Astrocyte (in vitro differentiated cells and primary cell): Measurements from ENCODE around the gene DCDC1. TPM values are rescaled to one million over a fixed set of nuclear protein-coding genes. Genes with fewer than 3 reads are reported as not detected.

Source experiments
- DNase-seq: peaks from one replicate; pipeline ENCODE4 v3.0.0-alpha.2; 2010; ENCODE audit warnings: low read depth
- FAIRE-seq: peaks from 2 replicates; lab custom pipeline; 2011; peaks lifted over from hg19 to GRCh38; lab: Jason Lieb, UNC
- H2AFZ ChIP-seq: 2 replicates; pipeline ENCODE4 v1.6.0; 2012; ENCODE audit warnings: low read depth, low read length, inconsistent platforms
- H3K27ac ChIP-seq: 2 replicates; pipeline ENCODE4 v1.5.1; 2011; ENCODE audit warnings: low read depth, low read length, inconsistent platforms
- H3K27me3 ChIP-seq: 2 replicates; pipeline ENCODE4 v1.6.0; 2011; ENCODE audit warnings: low read length, inconsistent platforms; ENCODE audit not compliant: insufficient read depth
- H3K36me3 ChIP-seq: 2 replicates; pipeline ENCODE4 v1.5.1; 2011; ENCODE audit warnings: low read length, inconsistent platforms; ENCODE audit not compliant: insufficient read depth
- H3K4me1 ChIP-seq: 2 replicates; pipeline ENCODE4 v1.5.1; 2011; ENCODE audit warnings: low read length, inconsistent platforms; ENCODE audit not compliant: insufficient read depth
- H3K4me2 ChIP-seq: 2 replicates; pipeline ENCODE4 v1.6.0; 2012; ENCODE audit warnings: low read length, inconsistent platforms
- H3K4me3 ChIP-seq: 2 replicates; pipeline ENCODE4 v1.5.1; 2011; ENCODE audit warnings: low read depth, mild to moderate bottlenecking, low read length, inconsistent platforms; ENCODE audit not compliant: insufficient read depth
- H3K79me2 ChIP-seq: 2 replicates; pipeline ENCODE4 v1.6.0; 2012; ENCODE audit warnings: mild to moderate bottlenecking, low read length, inconsistent platforms; ENCODE audit not compliant: insufficient read depth
- H3K9ac ChIP-seq: 2 replicates; pipeline ENCODE4 v1.6.0; 2012; ENCODE audit warnings: mild to moderate bottlenecking, low read length, inconsistent platforms
- H3K9me3 ChIP-seq: 2 replicates; pipeline ENCODE4 v1.5.1; 2012; ENCODE audit warnings: low read depth, mild to moderate bottlenecking, low read length, inconsistent platforms; ENCODE audit not compliant: insufficient read depth
- H4K20me1 ChIP-seq: 2 replicates; pipeline ENCODE4 v1.6.0; 2012; ENCODE audit warnings: low read length, inconsistent platforms; ENCODE audit not compliant: insufficient read depth
- H3K27ac Mint-ChIP-seq: one replicate; pipeline ENCODE4 v1.8.0; 2021; ENCODE audit warnings: mild to moderate bottlenecking, mixed read lengths; ENCODE audit not compliant: unreplicated experiment
- H3K27me3 Mint-ChIP-seq: one replicate; pipeline ENCODE4 v1.8.0; 2021; ENCODE audit warnings: low read depth, mixed read lengths; ENCODE audit not compliant: unreplicated experiment
- H3K36me3 Mint-ChIP-seq: one replicate; pipeline ENCODE4 v1.8.0; 2021; ENCODE audit warnings: low read depth, mixed read lengths; ENCODE audit not compliant: unreplicated experiment
- H3K4me1 Mint-ChIP-seq: one replicate; pipeline ENCODE4 v1.8.0; 2021; ENCODE audit warnings: low read depth, mixed read lengths; ENCODE audit not compliant: unreplicated experiment
- H3K4me3 Mint-ChIP-seq: one replicate; pipeline ENCODE4 v1.8.0; 2021; ENCODE audit warnings: mild to moderate bottlenecking, moderate library complexity, mixed read lengths; ENCODE audit not compliant: unreplicated experiment
- H3K9me3 Mint-ChIP-seq: one replicate; pipeline ENCODE4 v1.8.0; 2021; ENCODE audit warnings: mild to moderate bottlenecking, mixed read lengths; ENCODE audit not compliant: unreplicated experiment
- CTCF ChIP-seq: IDR thresholded peaks from 2 replicates; pipeline ENCODE4 v1.5.1; 2011; ENCODE audit warnings: low read depth, mild to moderate bottlenecking, inconsistent platforms, low read length, moderate library complexity; ENCODE audit not compliant: insufficient read depth
- EZH2 ChIP-seq: IDR thresholded peaks from 2 replicates; pipeline ENCODE4 v1.6.1; 2012; ENCODE audit warnings: mild to moderate bottlenecking, low read length, inconsistent platforms; ENCODE audit not compliant: insufficient read depth
- total RNA-seq: library from RNA; stranded (reverse); gene quantifications from 2 replicates; pipeline ENCODE4 v1.2.1, GENCODE V29; 2021

DCDC1 gene
- total RNA-seq, 1 donor from 2014 or later, result 1.4 TPM

GRCh38 chr11:31328697-31329096 lies 40.8 kb downstream of the DCDC1 start:
- H3K9me3 ChIP-seq, result no peaks in the 10 kb centered on the region
- no peaks in the 10 kb centered on the region for H3K79me2 ChIP-seq
- H3K4me1 ChIP-seq, result no peaks in the 10 kb centered on the region
- H3K4me2 ChIP-seq, result no peak overlapping the region
- no peak overlapping the region for H2AFZ ChIP-seq
- Mint-ChIP-seq H3K4me3 (no peak overlapping the region), H3K27me3 (no peaks in the 10 kb centered on the region), H3K27ac (no peak overlapping the region), H3K36me3 (peaks cover 2% of the 10 kb centered on the region), H3K4me1 (peaks cover 6% of the 10 kb centered on the region), H3K9me3 (peaks cover 10% of the 10 kb centered on the region)
- no peaks in the 10 kb centered on the region for H3K27me3 ChIP-seq
- no peak overlapping the region for H3K27ac ChIP-seq
- TF ChIP-seq EZH2, result no peak
- no peak for TF ChIP-seq CTCF
- H3K36me3 ChIP-seq, result no peaks in the 10 kb centered on the region
- DNase-seq (no peak), FAIRE-seq (no peak)
- no peaks in the 10 kb centered on the region for H4K20me1 ChIP-seq
- H3K4me3 ChIP-seq, result no peak overlapping the region
- H3K9ac ChIP-seq, result no peak overlapping the region

GRCh38 chr11:31327417-31327816 lies 42.1 kb downstream of the DCDC1 start:
- Histone ChIP-seq H3K36me3 (no peaks in the 10 kb centered on the region), H3K79me2 (no peaks in the 10 kb centered on the region), H3K4me3 (no peak overlapping the region), H3K4me1 (no peaks in the 10 kb centered on the region), H3K27me3 (no peaks in the 10 kb centered on the region), H4K20me1 (no peaks in the 10 kb centered on the region), H3K9ac (no peak overlapping the region), H2AFZ (no peak overlapping the region), H3K27ac (no peak overlapping the region), H3K9me3 (no peaks in the 10 kb centered on the region), H3K4me2 (no peak overlapping the region)
- DNase-seq (no peak), FAIRE-seq (no peak)
- H3K9me3 Mint-ChIP-seq, result peaks cover 6% of the 10 kb centered on the region
- no peaks in the 10 kb centered on the region for H3K27me3 Mint-ChIP-seq
- H3K4me3 Mint-ChIP-seq, result no peak overlapping the region
- no peak overlapping the region for H3K27ac Mint-ChIP-seq
- H3K36me3 Mint-ChIP-seq, result peaks cover 2% of the 10 kb centered on the region
- no peak for TF ChIP-seq EZH2
- TF ChIP-seq CTCF, result no peak
- peaks cover 6% of the 10 kb centered on the region for H3K4me1 Mint-ChIP-seq

- DNase-seq (no peak), FAIRE-seq (no peak)
- Mint-ChIP-seq H3K9me3 (peaks cover 4% of the 10 kb centered on the region), H3K36me3 (peaks cover 2% of the 10 kb centered on the region), H3K27ac (no peak overlapping the region), H3K27me3 (no peaks in the 10 kb centered on the region), H3K4me1 (peaks cover 6% of the 10 kb centered on the region), H3K4me3 (no peak overlapping the region)
- TF ChIP-seq EZH2 (no peak), CTCF (no peak)
- Histone ChIP-seq H3K27ac (no peak overlapping the region), H3K79me2 (no peaks in the 10 kb centered on the region), H3K27me3 (no peaks in the 10 kb centered on the region), H3K4me1 (no peaks in the 10 kb centered on the region), H2AFZ (no peak overlapping the region), H3K4me2 (no peak overlapping the region), H3K9ac (no peak overlapping the region), H4K20me1 (no peaks in the 10 kb centered on the region), H3K36me3 (no peaks in the 10 kb centered on the region), H3K9me3 (no peaks in the 10 kb centered on the region), H3K4me3 (no peak overlapping the region)
Observed at GRCh38 chr11:31326470-31327148, 42.9 kb downstream of the DCDC1 start.
